ENCODE data around the gene CCDC57. TPM values are rescaled to one million over a fixed set of nuclear protein-coding genes. Genes with fewer than 3 reads are reported as not detected.

The CCDC57 gene
- total and polyA plus RNA-seq, 11 donors: 4.3 to 17.6 (median 9.5) TPM

DNA sequence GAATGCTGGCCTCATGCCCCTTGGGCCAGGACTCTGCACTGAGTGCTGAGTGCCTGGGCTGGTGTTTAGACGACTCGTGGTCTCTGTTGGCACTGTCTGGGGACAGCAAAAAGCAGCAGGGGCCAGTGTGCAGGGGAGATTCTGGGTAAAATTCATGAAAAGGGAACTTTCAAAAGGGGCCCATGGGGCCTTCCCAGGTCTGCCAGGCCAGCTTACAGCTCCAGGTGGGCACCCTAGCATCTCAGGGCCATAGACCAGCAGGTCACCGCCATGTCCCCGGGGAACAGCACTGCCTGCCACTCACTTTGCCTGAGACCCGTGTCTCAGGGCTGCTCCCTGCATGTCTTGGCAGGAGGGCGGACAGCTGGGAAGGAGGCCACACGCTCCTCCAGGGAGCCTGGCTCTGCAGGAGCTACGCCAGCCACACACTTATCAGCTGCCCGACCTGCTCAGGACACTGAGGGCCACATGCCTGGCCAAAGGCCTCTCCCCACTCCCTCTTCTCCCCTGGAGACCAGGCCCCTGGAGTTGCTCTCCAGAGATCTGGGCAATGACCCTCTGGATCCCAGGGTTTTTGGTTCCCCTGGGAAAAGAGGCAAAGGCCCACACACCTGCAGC, 105.8 kb downstream of the CCDC57 start:
- H3K36me3 ChIP-seq: no peaks in the 10 kb centered on the region
- peaks cover 0 to 30% (median 20%) of the 10 kb centered on the region in 12 donors for H3K4me1 ChIP-seq
- ATAC-seq: no peak
- H3K27ac ChIP-seq: peak overlapping the region; percentile 6 to 92 (median 52)
- H3K9me3 ChIP-seq: no peaks in the 10 kb centered on the region
- peak overlapping the region in 8 of 12 donors; percentile 14 to 54 (median 24) for H3K4me3 ChIP-seq
- intact Hi-C loops (cut with DNase I): loop anchor here in 1 of 10 donors (10.0 kb wide), 1 partner anchor 72 kb away; the partner anchor contains the start of genes DCXR and RAC3
- 37 to 57% (median 52%) methylated on average over 4 to 9 of the region's 9 CpGs for WGBS, 4 donors
- TF ChIP-seq, protein P1, sequence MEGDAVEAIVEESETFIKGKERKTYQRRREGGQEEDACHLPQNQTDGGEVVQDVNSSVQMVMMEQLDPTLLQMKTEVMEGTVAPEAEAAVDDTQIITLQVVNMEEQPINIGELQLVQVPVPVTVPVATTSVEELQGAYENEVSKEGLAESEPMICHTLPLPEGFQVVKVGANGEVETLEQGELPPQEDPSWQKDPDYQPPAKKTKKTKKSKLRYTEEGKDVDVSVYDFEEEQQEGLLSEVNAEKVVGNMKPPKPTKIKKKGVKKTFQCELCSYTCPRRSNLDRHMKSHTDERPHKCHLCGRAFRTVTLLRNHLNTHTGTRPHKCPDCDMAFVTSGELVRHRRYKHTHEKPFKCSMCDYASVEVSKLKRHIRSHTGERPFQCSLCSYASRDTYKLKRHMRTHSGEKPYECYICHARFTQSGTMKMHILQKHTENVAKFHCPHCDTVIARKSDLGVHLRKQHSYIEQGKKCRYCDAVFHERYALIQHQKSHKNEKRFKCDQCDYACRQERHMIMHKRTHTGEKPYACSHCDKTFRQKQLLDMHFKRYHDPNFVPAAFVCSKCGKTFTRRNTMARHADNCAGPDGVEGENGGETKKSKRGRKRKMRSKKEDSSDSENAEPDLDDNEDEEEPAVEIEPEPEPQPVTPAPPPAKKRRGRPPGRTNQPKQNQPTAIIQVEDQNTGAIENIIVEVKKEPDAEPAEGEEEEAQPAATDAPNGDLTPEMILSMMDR (IDR thresholded peaks at IDR 0.05): no peak
- TF ChIP-seq POLR2A (IDR thresholded peaks at IDR 0.05): no peak
- peak in 1 of 5 donors; percentile 57 for DNase-seq
- H3K27me3 ChIP-seq: no peaks in the 10 kb centered on the region

DNA sequence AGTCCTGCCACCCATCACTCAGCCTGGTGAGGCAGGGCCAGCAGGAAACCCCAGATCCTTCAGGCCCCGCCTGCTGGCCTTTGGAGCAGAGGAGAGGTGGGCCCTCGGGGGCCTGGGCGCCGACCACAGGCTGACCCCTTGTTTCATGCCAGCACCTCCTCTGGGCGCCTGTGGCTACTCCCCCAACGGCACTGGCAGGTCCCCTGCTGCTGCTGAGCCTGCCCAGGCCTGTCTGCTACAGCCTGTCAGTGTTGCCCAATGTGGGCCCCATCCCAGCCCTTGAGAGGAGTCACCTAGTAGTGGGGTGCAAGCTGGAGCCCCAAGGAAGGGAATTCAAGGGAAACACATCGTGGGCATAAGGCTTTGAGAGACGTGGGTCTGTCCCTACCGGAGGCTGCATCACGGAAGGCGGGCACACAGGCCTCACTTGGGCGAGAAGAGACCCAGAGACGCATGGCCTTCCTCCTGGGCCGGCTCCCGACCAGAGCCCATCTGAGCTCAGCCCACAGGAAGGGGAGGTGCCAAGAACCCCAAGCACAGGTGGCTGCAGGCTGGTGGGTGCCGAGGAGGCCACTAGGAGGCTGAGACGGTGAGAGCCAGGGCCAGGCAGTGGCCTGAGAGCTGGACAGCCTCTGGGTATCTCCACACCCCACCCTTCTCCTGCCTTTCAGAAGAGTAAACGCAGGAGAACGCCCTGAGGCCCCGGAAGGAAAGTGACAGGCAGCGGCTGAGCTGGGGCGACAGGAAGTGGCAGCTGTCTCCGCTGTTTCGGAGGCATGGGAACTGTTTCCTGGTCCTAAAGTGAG, 106.6 kb downstream of the CCDC57 start:
- WGBS, 4 donors: 39 to 48% (median 46%) methylated on average over 18 to 24 of the region's 24 CpGs
- peak overlapping the region; percentile 6 to 92 (median 52) for H3K27ac ChIP-seq
- ATAC-seq: peak; percentile 12 to 51 (median 49)
- H3K9me3 ChIP-seq: no peaks in the 10 kb centered on the region
- H3K4me3 ChIP-seq: peak overlapping the region in 8 of 12 donors; percentile 14 to 54 (median 24)
- H3K4me1 ChIP-seq: peaks cover 0 to 37% (median 20%) of the 10 kb centered on the region in 12 donors
- TF ChIP-seq POLR2A (IDR thresholded peaks at IDR 0.05): no peak
- TF ChIP-seq, protein P1 (IDR thresholded peaks at IDR 0.05): peak in 2 of 12 donors; percentile 10 to 27
- intact Hi-C loops (cut with DNase I): loop anchor here in 1 of 10 donors (10.0 kb wide), 1 partner anchor 71 kb away; the partner anchor contains the start of genes DCXR and RAC3
- H3K27me3 ChIP-seq: no peaks in the 10 kb centered on the region
- peak in 2 of 5 donors; percentile 67 to 77 for DNase-seq
- no peaks in the 10 kb centered on the region for H3K36me3 ChIP-seq

DNA sequence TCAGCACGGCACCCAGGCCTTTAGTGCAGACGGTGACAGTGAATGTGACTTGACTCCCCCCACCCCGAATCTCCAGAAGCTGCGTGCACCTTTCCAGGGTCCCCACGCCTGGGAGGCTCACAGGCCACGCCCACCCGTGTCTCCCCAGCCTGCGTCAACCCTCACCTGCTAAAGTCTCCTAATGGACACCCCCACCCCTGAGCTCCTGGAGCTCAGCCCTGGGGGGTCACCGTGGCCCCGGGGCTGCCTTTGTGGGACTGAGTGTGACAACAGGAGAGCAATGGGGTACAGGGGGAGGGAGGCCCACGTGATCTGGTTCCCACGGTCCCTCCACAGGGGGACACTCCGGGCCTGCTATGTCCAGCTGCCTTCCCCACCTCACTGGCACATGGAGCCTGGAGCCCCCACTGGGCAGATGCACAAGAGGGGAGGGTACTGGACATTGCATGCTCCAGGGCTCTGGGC, 107.2 kb downstream of the CCDC57 start:
- intact Hi-C loops (cut with DNase I): loop anchor here in 1 of 10 donors (10.0 kb wide), 1 partner anchor 71 kb away; the partner anchor contains the start of genes DCXR and RAC3
- DNase-seq: peak in 1 of 5 donors; percentile 64
- Histone ChIP-seq H3K9me3 (no peaks in the 10 kb centered on the region), H3K27me3 (no peaks in the 10 kb centered on the region), H3K27ac (peak overlapping the region in 3 of 12 donors; percentile 50 to 92 (median 54)), H3K4me3 (peak overlapping the region in 1 of 12 donors; percentile 54), H3K36me3 (no peaks in the 10 kb centered on the region), H3K4me1 (peaks cover 0 to 40% (median 20%) of the 10 kb centered on the region in 12 donors)
- 88 to 94% (median 91%) methylated on average over 11 to 13 of the region's 13 CpGs for WGBS, 4 donors
- TF ChIP-seq POLR2A (IDR thresholded peaks at IDR 0.05): no peak
- TF ChIP-seq, protein P1 (IDR thresholded peaks at IDR 0.05): no peak
- ATAC-seq: no peak

Measured in heart left ventricle (tissue), 16 donors.